ENCODE measurements around the gene MYO1E. TPM values are rescaled to one million over a fixed set of nuclear protein-coding genes. Genes with fewer than 3 reads are reported as not detected.

Gene MYO1E
- total RNA-seq, 5 donors from 2014 or later (not counting 1 experiment from before 2014, with no cell fraction given) = 1.3 to 11.7 (median 4.3) TPM

GRCh38 chr15:59326856-59327255, 45.8 kb downstream of the MYO1E start:
- peaks cover 0 to 3% of the 10 kb centered on the region in 2 experiments for H3K27me3 ChIP-seq (replicated peaks in 1 of 2; ENCODE audit: control insufficient read depth in 2 of 2, extremely low read depth in 1 of 2, insufficient read depth in 2 of 2, low read length in 1 of 2)
- H3K36me3 ChIP-seq (ENCODE audit: control insufficient read depth in 2 of 2, extremely low read depth in 1 of 2, insufficient read depth in 1 of 2, low read length in 1 of 2) = no peaks in the 10 kb centered on the region
- Mint-ChIP-seq H3K9me3 (no peaks in the 10 kb centered on the region), H3K27ac (no peak overlapping the region), H3K4me1 (peaks cover 5 to 11% (median 10%) of the 10 kb centered on the region in 3 donors), H3K27me3 (peaks cover 0 to 3% of the 10 kb centered on the region in 2 donors), H3K4me3 (no peak overlapping the region), H3K36me3 (no peaks in the 10 kb centered on the region)
- WGBS (ENCODE audit: insufficient coverage) = 83% methylated on average over 2 of the region's 6 CpGs
- peaks cover 0 to 4% of the 10 kb centered on the region in 2 experiments for H3K4me1 ChIP-seq (ENCODE audit: control insufficient read depth in 1 of 2, extremely low read depth in 1 of 2, insufficient read depth in 2 of 2, low read length in 2 of 2)
- DNase-seq (no peak), ATAC-seq (replicated peaks in 1 of 4) (no peak)
- H3K27ac ChIP-seq (ENCODE audit: low read length) = no peak overlapping the region
- POLR2A ChIA-PET = no interaction called here
- H3K9me3 ChIP-seq = no peaks in the 10 kb centered on the region
- no peak overlapping the region for H3K4me3 ChIP-seq (ENCODE audit: control insufficient read depth in 1 of 2, extremely low read depth in 1 of 2, low read length in 1 of 2)
- CTCF ChIA-PET = no interaction called here

GRCh38 chr15:59322056-59322759, 50.5 kb downstream of the MYO1E start:
- H3K4me3 Mint-ChIP-seq = no peak overlapping the region
- no CpG with 5 or more reads among the region's 2 CpGs for WGBS (ENCODE audit: insufficient coverage)

GRCh38 chr15:59321000-59321689, 51.5 kb downstream of the MYO1E start:
- no peak overlapping the region for H3K4me3 Mint-ChIP-seq
- DNase-seq (no peak), ATAC-seq (replicated peaks in 1 of 4) (no peak)
- H3K9me3 Mint-ChIP-seq = peaks cover 0 to 6% (median 5%) of the 10 kb centered on the region in 3 donors
- H3K27me3 Mint-ChIP-seq = peaks cover 0 to 3% of the 10 kb centered on the region in 2 donors
- ChIA-PET POLR2A (no interaction called here), CTCF (no interaction called here)
- whole genome bisulfite sequencing (ENCODE audit: insufficient coverage) = no CpG with 5 or more reads among the region's 4 CpGs
- no peak overlapping the region for H3K27ac ChIP-seq (ENCODE audit: low read length)
- no peaks in the 10 kb centered on the region for H3K36me3 ChIP-seq (ENCODE audit: control insufficient read depth in 2 of 2, extremely low read depth in 1 of 2, insufficient read depth in 1 of 2, low read length in 1 of 2)
- H3K4me3 ChIP-seq (ENCODE audit: control insufficient read depth in 1 of 2, extremely low read depth in 1 of 2, low read length in 1 of 2) = no peak overlapping the region
- H3K4me1 Mint-ChIP-seq = peaks cover 0 to 8% (median 5%) of the 10 kb centered on the region in 3 donors
- no peak overlapping the region for H3K27ac Mint-ChIP-seq
- H3K27me3 ChIP-seq (replicated peaks in 1 of 2; ENCODE audit: control insufficient read depth in 2 of 2, extremely low read depth in 1 of 2, insufficient read depth in 2 of 2, low read length in 1 of 2) = no peaks in the 10 kb centered on the region
- no peaks in the 10 kb centered on the region for H3K36me3 Mint-ChIP-seq
- H3K9me3 ChIP-seq = no peaks in the 10 kb centered on the region
- H3K4me1 ChIP-seq (ENCODE audit: control insufficient read depth in 1 of 2, extremely low read depth in 1 of 2, insufficient read depth in 2 of 2, low read length in 2 of 2) = no peaks in the 10 kb centered on the region

More at GRCh38 chr15:59322056-59322759, 50.5 kb downstream of the MYO1E start:
- no peaks in the 10 kb centered on the region for H3K36me3 Mint-ChIP-seq
- no peaks in the 10 kb centered on the region for H3K4me1 ChIP-seq (ENCODE audit: control insufficient read depth in 1 of 2, extremely low read depth in 1 of 2, insufficient read depth in 2 of 2, low read length in 2 of 2)
- peak in 1 of 4 experiments; percentile 23 for ATAC-seq (replicated peaks in 1 of 4)
- H3K4me1 Mint-ChIP-seq = peaks cover 0 to 8% (median 5%) of the 10 kb centered on the region in 3 donors
- no peak for DNase-seq
- H3K27ac Mint-ChIP-seq = peak overlapping the region in 1 of 2 donors; percentile 22
- H3K27me3 ChIP-seq (replicated peaks in 1 of 2; ENCODE audit: control insufficient read depth in 2 of 2, extremely low read depth in 1 of 2, insufficient read depth in 2 of 2, low read length in 1 of 2) = no peaks in the 10 kb centered on the region
- ChIA-PET CTCF (no interaction called here), POLR2A (no interaction called here)
- H3K9me3 Mint-ChIP-seq = peaks cover 0 to 6% (median 5%) of the 10 kb centered on the region in 3 donors
- H3K4me3 ChIP-seq (ENCODE audit: control insufficient read depth in 1 of 2, extremely low read depth in 1 of 2, low read length in 1 of 2) = no peak overlapping the region
- no peaks in the 10 kb centered on the region for H3K36me3 ChIP-seq (ENCODE audit: control insufficient read depth in 2 of 2, extremely low read depth in 1 of 2, insufficient read depth in 1 of 2, low read length in 1 of 2)
- H3K9me3 ChIP-seq = no peaks in the 10 kb centered on the region
- H3K27me3 Mint-ChIP-seq = peaks cover 0 to 3% of the 10 kb centered on the region in 2 donors
- H3K27ac ChIP-seq (ENCODE audit: low read length) = no peak overlapping the region

- H3K4me3 ChIP-seq (ENCODE audit: control insufficient read depth in 1 of 2, extremely low read depth in 1 of 2, low read length in 1 of 2) = no peak overlapping the region
- ChIA-PET CTCF (no interaction called here), POLR2A (interaction anchor here in 1 of 2 donors (0.6 kb wide), 1 partner anchor 20 kb away, joined by 8 read pairs; no protein-coding TSS in a partner anchor)
- H3K27me3 ChIP-seq (replicated peaks in 1 of 2; ENCODE audit: control insufficient read depth in 2 of 2, extremely low read depth in 1 of 2, insufficient read depth in 2 of 2, low read length in 1 of 2) = no peaks in the 10 kb centered on the region
- Mint-ChIP-seq H3K9me3 (peaks cover 0 to 6% (median 5%) of the 10 kb centered on the region in 3 donors), H3K4me3 (no peak overlapping the region), H3K27me3 (peaks cover 3 to 4% of the 10 kb centered on the region in 2 donors), H3K4me1 (peaks cover 0 to 4% (median 1%) of the 10 kb centered on the region in 3 donors), H3K27ac (no peak overlapping the region), H3K36me3 (no peaks in the 10 kb centered on the region)
- WGBS (ENCODE audit: insufficient coverage) = no CpG with 5 or more reads among the region's 1 CpG
- ATAC-seq (replicated peaks in 1 of 4) (no peak), DNase-seq (no peak)
- H3K36me3 ChIP-seq (ENCODE audit: control insufficient read depth in 2 of 2, extremely low read depth in 1 of 2, insufficient read depth in 1 of 2, low read length in 1 of 2) = no peaks in the 10 kb centered on the region
- H3K4me1 ChIP-seq (ENCODE audit: control insufficient read depth in 1 of 2, extremely low read depth in 1 of 2, insufficient read depth in 2 of 2, low read length in 2 of 2) = no peaks in the 10 kb centered on the region
- H3K9me3 ChIP-seq = no peaks in the 10 kb centered on the region
- no peak overlapping the region for H3K27ac ChIP-seq (ENCODE audit: low read length)
Measured at GRCh38 chr15:59317211-59317610, 55.5 kb downstream of the MYO1E start.

GRCh38 chr15:59315914-59316451, 56.7 kb downstream of the MYO1E start:
- ATAC-seq (replicated peaks in 1 of 4) = no peak

GRCh38 chr15:59313641-59314332, 58.9 kb downstream of the MYO1E start:
- Histone ChIP-seq H3K27me3 (replicated peaks in 1 of 2; ENCODE audit: control insufficient read depth in 2 of 2, extremely low read depth in 1 of 2, insufficient read depth in 2 of 2, low read length in 1 of 2) (peaks cover 0 to 3% of the 10 kb centered on the region in 2 experiments), H3K4me1 (ENCODE audit: control insufficient read depth in 1 of 2, extremely low read depth in 1 of 2, insufficient read depth in 2 of 2, low read length in 2 of 2) (no peaks in the 10 kb centered on the region), H3K36me3 (ENCODE audit: control insufficient read depth in 2 of 2, extremely low read depth in 1 of 2, insufficient read depth in 1 of 2, low read length in 1 of 2) (no peaks in the 10 kb centered on the region), H3K4me3 (ENCODE audit: control insufficient read depth in 1 of 2, extremely low read depth in 1 of 2, low read length in 1 of 2) (no peak overlapping the region), H3K27ac (ENCODE audit: low read length) (no peak overlapping the region), H3K9me3 (no peaks in the 10 kb centered on the region)
- Mint-ChIP-seq H3K4me3 (no peak overlapping the region), H3K4me1 (no peaks in the 10 kb centered on the region), H3K9me3 (no peaks in the 10 kb centered on the region), H3K36me3 (no peaks in the 10 kb centered on the region), H3K27me3 (peaks cover 6 to 8% of the 10 kb centered on the region in 2 donors), H3K27ac (no peak overlapping the region)
- WGBS (ENCODE audit: insufficient coverage) = 84% methylated on average over 4 of the region's 6 CpGs
- CTCF ChIA-PET = no interaction called here
- DNase-seq (no peak), ATAC-seq (replicated peaks in 1 of 4) (no peak)
- POLR2A ChIA-PET = no interaction called here

More at GRCh38 chr15:59315914-59316451, 56.7 kb downstream of the MYO1E start:
- DNase-seq = no peak
- Mint-ChIP-seq H3K27me3 (peaks cover 4 to 6% of the 10 kb centered on the region in 2 donors), H3K36me3 (no peaks in the 10 kb centered on the region), H3K4me3 (no peak overlapping the region), H3K27ac (no peak overlapping the region), H3K4me1 (no peaks in the 10 kb centered on the region), H3K9me3 (peaks cover 0 to 2% (median under 1%) of the 10 kb centered on the region in 3 donors)
- H3K4me3 ChIP-seq (ENCODE audit: control insufficient read depth in 1 of 2, extremely low read depth in 1 of 2, low read length in 1 of 2) = no peak overlapping the region
- ChIA-PET CTCF (no interaction called here), POLR2A (interaction anchor here in 1 of 2 donors (0.5 kb wide), 1 partner anchor 1662 kb away, joined by 4 read pairs; no protein-coding TSS in a partner anchor)
- no peak overlapping the region for H3K27ac ChIP-seq (ENCODE audit: low read length)
- no peaks in the 10 kb centered on the region for H3K9me3 ChIP-seq
- no peaks in the 10 kb centered on the region for H3K4me1 ChIP-seq (ENCODE audit: control insufficient read depth in 1 of 2, extremely low read depth in 1 of 2, insufficient read depth in 2 of 2, low read length in 2 of 2)
- 100% methylated on average over 1 of the region's 6 CpGs for WGBS (ENCODE audit: insufficient coverage)
- no peaks in the 10 kb centered on the region for H3K27me3 ChIP-seq (replicated peaks in 1 of 2; ENCODE audit: control insufficient read depth in 2 of 2, extremely low read depth in 1 of 2, insufficient read depth in 2 of 2, low read length in 1 of 2)
- H3K36me3 ChIP-seq (ENCODE audit: control insufficient read depth in 2 of 2, extremely low read depth in 1 of 2, insufficient read depth in 1 of 2, low read length in 1 of 2) = no peaks in the 10 kb centered on the region
